HG02798 (cell line): ENCODE results near the gene KIF25.

Source experiments
- ATAC-seq: cut with Tn5 transposase; IDR thresholded peaks from one replicate; pipeline ENCODE4 v1.9.1; 2021; ENCODE audit warnings: mild to moderate bottlenecking; ENCODE audit not compliant: unreplicated experiment, poor library complexity

The KIF25 gene

GRCh38 chr6:168033791-168034190 is 36.3 kb downstream of the KIF25 start:
- no peak for ATAC-seq

- no peak for ATAC-seq
Observed at GRCh38 chr6:168034537-168034936, 37.1 kb downstream of the KIF25 start.

GRCh38 chr6:168035098-168035660 is 37.7 kb downstream of the KIF25 start:
- no peak for ATAC-seq

- no peak for ATAC-seq
Observed at GRCh38 chr6:168035661-168036545, 38.4 kb downstream of the KIF25 start.

GRCh38 chr6:168037242-168037641 is 39.8 kb downstream of the KIF25 start:
- ATAC-seq: no peak

- no peak for ATAC-seq
Observed at GRCh38 chr6:168037856-168038255, 40.4 kb downstream of the KIF25 start.

GRCh38 chr6:168038576-168039140 is 41.2 kb downstream of the KIF25 start:
- ATAC-seq: no peak

GRCh38 chr6:168039301-168039700 is 41.8 kb downstream of the KIF25 start:
- ATAC-seq: no peak

- no peak for ATAC-seq
Observed at GRCh38 chr6:168039849-168040248, 42.4 kb downstream of the KIF25 start.

GRCh38 chr6:168040856-168041496 is 43.5 kb downstream of the KIF25 start:
- no peak for ATAC-seq

GRCh38 chr6:168041928-168042327 is 44.5 kb downstream of the KIF25 start:
- ATAC-seq: no peak

- ATAC-seq: no peak
Observed at GRCh38 chr6:168042426-168043192, 45.1 kb downstream of the KIF25 start.

GRCh38 chr6:168043193-168043847 is 45.8 kb downstream of the KIF25 start:
- no peak for ATAC-seq

- no peak for ATAC-seq
Observed at GRCh38 chr6:168043848-168044415, 46.5 kb downstream of the KIF25 start.

- ATAC-seq: no peak
Observed at GRCh38 chr6:168044521-168045130, 47.2 kb downstream of the KIF25 start.

GRCh38 chr6:168045141-168045691 is 47.7 kb downstream of the KIF25 start:
- ATAC-seq: no peak

GRCh38 chr6:168045706-168046620 is 48.5 kb downstream of the KIF25 start:
- ATAC-seq: no peak

- ATAC-seq: no peak
Observed at GRCh38 chr6:168046696-168047095, 49.2 kb downstream of the KIF25 start.
